GM21619 (cell line): ENCODE results near the gene THAP4.

Source experiments
- ATAC-seq: cut with Tn5 transposase; IDR thresholded peaks from one replicate; pipeline ENCODE4 v1.9.1; 2021; ENCODE audit not compliant: unreplicated experiment

The THAP4 gene

DNA sequence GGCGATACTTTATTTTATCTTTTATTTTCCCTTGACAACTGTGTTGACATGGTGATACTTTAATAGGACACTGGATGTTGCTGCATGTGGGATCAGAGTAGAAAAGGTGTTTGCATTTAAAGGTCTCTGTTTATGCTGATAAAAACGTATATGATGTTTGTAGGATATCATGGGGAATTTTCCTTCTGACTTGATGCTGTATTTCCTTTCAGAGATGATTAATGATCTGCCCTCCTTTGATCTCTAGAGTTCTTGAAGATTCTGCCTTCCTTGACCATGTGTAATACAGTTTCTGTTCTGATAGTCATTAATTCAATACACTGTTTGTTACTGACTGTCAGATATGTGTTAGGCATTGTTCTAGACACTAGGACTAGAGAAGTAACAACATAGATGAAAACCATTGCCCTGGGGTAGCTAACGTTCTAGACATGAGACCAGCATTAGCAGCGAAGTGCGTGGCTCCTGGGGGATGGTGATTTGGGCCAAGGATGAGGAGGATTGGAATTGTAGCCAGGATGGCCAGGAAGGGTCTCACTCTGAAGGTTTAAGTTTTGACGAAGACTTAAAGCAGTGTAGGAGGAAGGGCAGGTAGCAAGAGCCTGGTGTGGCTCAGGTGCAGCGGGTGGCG, 3.3 kb upstream of the THAP4 start:
- no peak for ATAC-seq

DNA sequence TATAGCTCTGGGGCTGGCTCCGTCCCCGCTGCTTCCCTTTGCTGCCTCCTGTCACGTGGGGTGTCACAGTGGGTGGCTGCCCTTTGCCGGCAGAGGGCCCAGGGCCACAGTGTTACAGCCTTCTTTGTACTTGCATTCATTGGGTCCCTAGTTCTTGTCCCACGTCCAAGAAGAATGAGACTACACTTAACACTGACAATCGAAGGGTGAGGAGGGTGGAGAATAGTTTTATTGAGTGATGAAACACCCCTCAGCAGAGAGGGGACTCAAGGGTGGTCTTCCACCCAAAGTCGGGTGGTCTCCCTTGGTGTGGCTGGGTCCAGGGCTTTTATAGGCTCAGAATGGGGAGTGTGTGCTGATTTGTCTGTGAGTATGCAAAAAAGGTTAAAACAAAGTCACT, 2.4 kb upstream of the THAP4 start:
- ATAC-seq, result no peak

DNA sequence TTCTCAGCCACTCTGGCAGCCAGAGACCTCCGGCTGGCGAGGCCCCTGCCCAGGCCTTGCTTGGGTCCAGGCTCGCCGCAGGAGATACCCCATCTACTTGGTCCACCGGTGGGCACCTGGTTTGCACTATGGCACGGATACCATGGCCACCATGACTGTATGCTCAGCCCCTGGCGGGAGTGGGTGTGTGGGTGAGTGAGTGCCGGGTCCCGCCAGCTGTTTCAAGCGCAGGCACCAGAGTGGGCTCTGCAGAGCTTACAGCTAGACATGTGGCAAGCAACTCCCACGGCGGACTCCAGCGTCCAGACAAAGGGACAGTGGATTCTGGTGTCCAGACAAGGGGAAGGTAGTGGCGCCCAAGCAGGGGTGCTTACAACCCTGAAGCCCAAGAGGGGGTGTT, 2.0 kb upstream of the THAP4 start:
- ATAC-seq, result no peak

DNA sequence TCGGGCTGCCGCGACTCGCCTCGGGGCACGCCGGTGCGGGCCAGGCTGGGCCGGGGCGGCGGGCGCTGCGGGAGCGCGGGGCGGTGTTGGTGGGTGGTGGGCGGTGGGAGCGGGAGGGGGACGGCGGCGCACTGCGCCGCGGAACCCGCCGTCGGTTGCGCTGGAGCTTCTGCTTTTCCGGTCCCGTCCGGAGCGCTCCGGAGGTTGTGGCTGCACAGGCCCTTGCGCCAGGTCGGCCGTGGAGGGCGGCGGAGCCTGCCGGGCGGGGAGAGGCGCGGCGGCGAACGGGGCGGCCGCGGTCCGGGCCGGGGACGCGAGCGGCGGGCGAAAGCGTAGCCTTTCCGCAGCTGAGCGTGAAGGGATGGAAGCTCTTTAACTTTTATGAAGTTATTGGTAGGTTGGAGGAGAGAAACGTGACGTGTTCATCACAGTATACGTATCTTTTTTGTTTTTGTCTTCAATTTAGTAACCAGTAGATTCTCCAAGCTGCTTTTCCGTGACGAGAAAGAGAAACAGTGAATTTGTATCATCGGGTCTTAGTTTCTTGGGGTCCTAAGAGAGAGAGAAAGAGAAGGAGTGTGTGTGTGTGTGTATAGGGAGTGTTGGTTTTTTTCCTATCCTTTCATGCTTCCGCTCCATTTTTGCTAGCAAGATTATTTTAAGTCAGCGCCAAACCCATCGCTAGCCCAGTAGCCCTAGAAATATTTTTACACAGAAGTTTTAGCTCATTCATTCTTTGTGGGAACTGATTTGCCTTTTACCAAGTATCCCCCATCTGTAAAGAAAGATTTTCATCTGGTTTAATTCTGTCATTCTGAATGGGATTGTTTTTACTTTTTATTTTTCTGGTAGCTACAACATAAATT, 1.1 kb upstream of the THAP4 start:
- no peak for ATAC-seq

DNA sequence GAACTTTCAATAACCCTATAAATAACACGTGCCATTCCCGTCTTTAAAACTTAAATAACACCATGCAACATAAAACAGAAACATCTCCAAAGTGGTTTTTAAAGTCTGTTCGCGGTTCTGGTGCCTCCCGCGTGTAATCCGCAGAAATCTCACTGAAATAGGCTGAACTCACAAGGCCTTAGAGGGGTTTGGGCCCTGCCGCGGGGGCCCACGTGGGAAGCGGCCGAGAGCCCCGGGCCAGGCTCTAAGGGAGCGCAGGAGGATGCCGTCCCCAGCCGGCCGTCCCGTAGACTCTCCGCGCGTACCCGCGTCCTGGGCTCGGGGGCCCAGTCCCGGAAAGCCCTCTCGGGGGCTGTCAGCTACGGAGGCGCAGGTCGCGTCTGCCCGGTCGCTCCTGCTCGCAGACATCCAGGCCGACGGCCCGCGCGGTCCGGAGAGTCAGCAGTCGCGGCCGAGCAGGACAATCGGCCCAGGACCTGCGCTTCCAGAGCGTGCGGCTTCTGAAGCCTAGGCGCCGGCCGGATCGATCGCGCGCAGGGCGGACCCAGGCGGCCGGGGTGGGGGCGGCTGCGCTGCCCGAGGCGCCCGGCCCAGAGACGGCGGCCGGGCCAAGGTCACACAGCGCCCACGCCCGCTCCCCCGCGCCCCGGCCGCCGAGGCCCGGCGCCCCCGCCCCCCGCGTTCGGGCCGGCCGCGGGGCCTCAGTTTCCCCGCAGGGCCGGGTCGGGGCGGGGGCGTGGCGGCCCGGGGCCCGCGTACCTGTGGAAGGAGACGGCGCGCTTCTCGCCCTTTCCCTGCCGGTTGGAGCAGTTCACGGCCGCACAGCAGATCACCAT, 558 bp downstream of the THAP4 start:
- ATAC-seq, result peak; percentile 31

DNA sequence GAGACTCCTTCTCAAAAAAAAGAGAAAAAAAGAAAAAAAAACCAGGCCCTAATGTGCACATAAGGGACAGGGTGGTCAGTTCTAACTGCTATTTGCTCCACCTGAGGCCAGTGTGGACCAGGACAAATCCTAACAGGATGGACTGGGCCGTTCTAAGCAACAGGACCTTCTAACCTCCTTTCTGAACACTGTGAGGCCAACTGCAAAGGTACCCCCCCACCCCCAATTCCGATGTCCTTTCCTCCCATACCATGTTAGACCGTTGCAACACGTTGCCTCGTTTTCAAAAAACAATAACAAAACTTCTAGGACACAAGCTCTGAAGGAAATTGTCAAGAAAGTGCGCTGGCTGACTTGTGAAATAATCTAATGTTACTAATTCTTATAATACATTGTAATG, 1.2 kb downstream of the THAP4 start:
- no peak for ATAC-seq

DNA sequence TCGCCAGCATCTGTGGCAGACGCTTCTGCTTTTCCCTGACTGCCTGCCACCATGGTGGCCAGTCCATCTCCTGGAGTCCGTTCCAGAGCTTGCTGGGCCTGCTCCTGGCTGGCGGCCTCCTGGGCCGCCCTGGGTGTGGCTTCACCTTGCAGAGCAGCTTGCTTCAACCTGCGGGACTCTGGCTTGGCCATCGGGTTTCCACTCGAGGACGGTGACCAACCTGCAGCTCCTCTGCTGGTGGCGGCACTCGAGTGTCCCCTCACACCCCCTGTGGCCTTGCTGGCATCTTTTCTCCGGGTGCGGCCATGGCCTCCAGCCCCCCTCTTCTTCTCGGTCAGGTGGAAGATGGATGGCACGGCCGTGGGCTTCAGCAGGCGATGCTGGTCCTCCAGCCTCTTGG, 3.4 kb downstream of the THAP4 start:
- no peak for ATAC-seq

DNA sequence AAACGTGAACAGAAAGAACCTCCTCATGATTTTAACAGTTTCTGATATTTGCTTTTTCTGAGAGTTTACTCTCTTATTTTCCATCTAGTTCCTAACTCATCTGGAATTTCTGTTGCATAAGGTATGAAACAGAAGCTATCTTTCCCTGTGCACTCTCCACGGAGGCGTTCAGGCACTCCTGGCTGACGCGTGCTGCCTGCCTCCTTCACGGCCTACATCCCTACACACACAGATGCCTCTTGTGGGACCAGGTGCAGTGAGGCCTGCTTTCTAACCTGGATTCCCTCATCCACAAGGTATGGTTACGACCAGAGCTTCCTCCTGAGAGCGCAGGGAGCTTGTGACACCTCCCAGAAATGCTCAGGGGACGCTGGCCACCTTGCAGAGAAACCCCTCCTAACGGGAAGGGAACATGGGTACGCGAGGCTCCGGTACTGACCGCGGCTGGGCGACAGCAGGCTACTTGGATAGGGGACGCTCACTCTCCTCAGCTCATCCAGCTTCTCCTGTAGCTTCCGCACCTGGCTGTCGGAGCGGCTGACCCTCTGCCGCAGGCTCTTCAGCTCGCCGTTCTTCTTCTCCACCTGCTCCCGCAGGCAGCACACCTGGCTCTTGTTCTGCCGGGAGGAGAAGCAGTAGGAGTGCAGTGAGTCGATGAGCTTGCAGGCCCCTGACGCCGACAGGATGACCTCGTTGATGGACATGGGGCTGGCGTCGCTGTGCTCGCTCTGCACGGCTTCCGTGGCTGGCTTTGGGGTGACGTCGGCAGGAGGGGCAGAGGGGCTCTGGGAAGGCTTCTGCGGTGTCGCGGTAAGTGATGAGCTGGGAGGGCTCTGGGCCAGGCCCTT, 4.3 kb downstream of the THAP4 start:
- no peak for ATAC-seq

DNA sequence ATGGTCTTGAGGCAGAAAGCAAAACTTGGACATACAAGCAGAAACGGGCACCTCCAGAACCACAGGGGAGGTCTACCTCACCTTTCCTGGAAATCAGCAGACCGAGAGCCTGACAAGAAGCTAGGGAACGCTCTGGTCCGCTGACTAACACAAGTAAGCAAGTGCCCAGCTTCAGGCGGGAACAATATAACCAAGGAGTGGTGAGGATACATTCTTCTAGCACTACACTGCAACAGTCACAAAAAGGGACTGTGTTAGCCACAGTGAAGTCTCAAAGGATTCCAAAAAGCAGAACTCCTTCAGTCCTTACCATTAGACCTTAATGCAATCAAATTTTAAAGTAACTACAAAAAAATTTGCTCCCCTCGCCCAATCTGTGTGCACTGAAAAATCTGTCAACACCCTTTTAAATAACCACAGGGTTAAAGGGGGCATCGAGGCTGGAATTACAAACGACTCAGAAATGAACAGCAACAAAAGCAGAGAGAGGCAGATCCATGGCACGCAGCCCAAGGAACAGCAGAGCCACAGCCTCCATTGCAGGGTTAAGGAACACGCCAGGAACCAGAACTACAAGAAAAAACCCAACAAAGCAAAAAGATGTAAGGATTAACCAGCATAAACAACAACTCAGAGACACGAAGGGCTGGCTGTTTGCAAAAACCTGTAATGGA, 7.1 kb downstream of the THAP4 start:
- ATAC-seq, result no peak

DNA sequence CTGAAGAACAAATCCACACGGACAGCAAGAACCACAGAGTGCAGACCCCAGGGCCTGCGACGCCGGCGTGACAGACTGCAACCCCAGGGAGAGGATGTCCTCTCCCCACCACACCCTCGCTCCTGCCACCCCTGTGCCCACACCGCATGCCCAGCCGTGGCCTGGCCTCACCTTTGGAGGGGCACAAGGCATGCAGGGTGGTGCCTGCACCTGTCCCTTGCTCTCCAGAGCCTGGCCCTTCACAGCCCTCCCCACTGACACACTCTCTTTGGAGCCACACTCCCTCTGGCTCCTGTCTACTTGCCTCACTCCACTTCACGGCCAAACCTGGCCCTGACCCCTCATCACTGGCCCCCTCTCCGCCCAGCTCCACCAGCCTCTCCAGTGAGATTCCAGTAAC, 9.3 kb downstream of the THAP4 start:
- ATAC-seq, result no peak

DNA sequence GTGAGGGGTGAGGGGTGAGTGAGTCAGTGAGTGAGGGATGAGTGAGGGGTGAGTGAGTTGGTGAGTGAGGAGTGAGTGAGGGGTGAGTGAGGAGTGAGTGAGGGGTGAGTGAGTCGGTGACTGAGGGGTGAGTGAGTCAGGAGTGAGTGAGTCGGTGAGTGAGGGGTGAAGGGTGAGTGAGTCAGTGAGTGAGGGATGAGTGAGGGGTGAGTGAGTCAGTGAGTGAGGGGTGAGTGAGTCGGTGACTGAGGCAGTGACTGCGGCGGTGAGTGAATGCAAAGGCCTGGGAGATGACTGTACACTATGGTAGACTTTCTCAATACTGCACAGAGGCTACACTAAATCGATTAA, 16.6 kb downstream of the THAP4 start:
- no peak for ATAC-seq

DNA sequence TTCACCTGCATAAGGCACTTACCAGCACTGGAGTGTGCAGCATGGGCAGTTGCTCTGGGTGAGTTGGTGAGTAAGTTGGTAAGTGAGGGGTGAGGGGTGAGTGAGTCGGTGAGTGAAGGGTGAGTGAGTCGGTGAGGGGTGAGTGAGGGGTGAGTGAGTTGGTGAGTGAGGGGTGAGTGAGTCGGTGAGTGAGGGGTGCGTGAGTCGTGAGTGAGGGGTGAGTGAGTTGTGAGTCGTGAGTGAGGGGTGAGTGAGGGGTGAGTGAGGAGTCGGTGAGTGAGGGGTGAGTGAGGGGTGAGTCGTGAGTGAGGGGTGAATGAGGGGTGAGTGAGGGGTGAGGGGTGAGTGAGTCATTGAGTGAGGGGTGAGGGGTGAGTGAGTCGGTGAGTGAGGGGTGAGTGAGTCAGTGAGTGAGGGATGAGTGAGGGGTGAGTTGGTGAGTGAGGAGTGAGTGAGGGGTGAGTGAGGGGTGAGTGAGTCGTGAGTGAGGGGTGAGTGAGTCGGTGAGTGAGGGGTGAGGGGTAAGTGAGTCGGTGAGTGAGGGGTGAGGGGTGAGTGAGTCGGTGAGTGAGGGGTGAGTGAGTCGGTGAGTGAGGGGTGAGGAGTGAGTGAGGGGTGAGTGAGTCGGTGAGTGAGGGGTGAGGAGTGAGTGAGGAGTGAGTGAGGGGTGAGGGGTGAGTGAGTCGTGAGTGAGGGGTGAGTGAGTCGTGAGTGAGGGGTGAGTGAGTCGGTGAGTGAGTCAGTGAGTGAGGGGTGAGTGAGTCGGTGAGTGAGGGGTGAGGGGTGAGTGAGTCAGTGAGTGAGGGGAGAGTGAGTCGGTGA, 17.1 kb downstream of the THAP4 start:
- no peak for ATAC-seq

DNA sequence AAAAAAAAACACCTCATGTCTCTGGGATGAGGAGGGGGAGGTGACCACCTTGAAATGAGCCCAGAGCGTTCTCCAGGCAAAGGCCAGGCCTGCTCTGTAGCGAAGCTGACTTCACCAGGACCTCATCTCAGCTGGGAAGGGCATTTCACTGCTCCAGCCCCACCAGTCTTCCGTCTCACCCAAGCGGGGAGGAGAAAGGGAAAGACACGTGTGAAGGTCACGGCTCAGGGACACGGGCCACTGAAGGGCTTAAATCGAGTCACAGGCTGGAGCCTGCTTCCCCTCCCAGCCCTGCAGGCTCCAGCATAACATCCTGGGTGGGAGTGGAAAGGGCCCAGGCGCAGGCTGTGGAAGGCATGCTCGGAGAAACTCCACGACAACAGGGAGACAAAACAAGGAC, 18.1 kb downstream of the THAP4 start:
- no peak for ATAC-seq

DNA sequence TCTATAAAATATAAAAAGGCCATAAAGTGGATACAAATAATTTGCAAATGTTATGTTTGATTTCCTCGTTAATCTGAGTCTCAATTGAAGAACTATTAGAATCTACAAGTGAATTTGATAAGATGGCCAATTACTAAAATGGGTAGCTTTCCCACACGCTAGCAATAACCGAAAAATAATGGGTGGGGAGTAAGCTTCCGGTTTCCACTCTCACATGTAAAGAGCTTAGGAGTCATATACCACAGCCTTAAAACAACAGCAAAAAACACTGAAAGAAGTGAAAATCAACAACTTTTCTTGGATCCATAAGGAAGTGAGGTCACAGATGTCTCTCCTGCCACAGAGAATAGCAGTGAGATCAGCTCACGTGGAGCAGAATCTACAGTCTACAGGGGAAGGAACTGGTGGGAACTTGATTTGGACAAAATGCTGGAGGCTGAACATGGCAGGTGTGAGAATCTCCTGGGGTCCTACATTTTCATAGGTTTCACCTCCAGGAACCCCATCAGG, 18.6 kb downstream of the THAP4 start:
- ATAC-seq, result no peak

DNA sequence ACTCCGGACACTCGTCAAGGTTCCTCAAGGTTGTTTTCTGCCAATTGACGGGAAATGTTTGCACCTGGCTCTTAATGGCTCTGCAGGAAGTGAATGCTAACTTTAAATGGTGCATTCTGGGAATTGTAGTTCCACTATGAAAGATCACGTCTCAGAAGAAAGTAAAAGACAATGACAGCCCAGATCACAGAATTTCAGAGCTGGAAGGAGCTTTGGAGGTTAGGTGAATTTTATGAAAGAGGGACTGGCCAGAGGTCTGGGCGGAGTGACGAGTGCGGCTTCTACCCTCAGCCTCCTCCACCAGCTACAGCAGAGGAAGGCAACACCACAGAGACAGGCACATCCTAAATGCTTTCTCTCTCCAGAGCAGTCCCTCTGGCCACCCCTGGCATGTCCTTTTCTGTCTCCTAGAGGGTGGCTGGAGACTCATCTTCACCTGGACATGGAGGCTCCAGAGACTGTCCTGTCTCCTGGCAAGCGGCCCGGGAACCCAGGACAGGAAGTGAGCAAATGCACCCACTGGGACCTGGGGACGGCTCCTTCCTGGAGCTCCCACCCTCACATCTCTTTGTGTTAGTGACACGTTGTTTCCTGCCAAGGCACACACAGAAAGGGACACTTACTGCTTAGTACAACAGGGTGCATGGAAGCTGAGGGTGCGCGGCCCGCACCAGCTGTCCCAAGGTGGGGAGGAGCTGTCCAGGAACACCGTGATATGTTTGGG, 19.4 kb downstream of the THAP4 start:
- no peak for ATAC-seq

DNA sequence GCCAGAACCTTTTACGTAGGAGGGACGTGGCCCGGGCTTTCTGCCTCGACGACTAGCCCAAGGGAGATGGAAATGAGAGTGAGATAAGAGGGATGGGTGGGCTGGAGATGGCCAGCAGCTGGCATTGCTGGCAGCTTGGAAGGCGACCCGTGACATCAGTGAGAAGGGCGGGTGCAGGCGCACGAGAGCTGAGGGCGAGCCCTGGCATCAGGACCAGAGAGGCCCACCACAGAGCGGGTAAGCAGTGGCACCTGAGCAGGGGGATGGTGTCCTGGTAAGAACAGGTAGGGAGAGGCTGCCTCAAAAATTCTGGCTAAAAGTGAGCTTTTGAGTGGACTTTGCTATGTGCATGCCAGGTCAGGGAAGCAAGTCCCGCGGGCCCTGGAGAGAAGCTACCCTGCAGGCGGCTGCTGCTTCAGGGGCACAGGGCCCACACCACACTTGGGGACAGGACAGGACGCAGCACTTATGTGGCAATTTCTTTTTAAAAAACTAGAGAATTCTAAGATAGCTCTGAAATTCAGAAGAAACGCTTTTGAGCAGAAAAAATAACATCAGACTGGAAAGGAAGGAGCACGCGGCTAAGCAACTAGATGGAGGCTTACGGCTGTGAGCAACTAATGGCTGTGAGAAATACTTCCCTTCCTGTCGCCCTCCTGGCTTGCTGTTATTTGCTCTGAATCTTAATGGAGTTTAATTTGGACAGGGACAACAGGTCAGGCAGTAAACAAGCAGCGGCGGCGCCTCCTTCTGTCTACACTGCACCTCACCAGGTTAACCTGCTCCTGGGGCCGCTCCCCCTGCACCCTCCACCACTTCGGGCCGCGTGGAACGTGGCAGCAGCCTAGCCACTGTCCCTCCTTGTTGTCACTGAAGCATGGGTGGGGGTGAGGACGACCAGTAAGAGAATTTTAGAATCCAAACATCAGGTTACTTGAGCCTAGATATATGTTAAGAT, 20.5 kb downstream of the THAP4 start:
- no peak for ATAC-seq

DNA sequence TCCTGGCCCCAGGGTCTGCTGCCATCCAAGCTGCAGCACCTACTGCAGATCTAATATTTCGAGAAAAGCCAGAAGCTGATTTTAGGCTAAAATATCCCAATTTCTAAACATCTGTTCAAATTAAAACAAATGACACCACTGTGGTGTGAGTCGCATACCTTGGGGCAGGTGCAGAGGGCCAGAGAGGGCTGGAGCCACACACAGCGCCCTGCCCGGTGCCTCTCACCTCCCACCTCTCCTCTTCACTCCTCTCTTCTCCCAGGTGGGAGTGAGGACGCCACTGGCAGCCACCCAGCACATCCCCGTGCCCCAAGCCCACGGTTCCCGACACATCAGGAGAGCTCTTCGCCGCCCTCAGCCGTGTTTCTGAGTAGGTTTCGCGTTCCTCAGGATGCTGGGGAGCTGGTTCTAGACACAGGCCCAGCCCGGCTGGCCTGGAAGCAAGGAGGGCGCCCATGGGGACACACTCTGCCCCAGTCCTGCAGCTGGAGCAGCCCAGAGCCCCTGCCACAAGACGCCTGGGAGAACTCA, 21.4 kb downstream of the THAP4 start:
- ATAC-seq, result no peak
